Upper lobe of left lung (tissue), 6 donors: Measurements from ENCODE around the gene CRISPLD2. TPM values are rescaled to one million over a fixed set of nuclear protein-coding genes. Genes with fewer than 3 reads are reported as not detected.

Experiments used
- ATAC-seq, 2 donors: fragments of 200-7000 bp; cut with Tn5 transposase; one replicate each; pipeline ENCODE4 v1.9.1; 2022; ENCODE audit warnings: mild to moderate bottlenecking in 2 of 2, moderate library complexity in 2 of 2; ENCODE audit not compliant: low FRiP score in 2 of 2
- DNase-seq, 2 donors: peaks; one replicate each; pipeline ENCODE4 v3.0.0-alpha.2; 2019 to 2020
- H3K27ac ChIP-seq, 4 donors: fragments of 200-600 bp; sonication (generic); one replicate each; pipeline ENCODE4 v1.5.1; 2016 to 2019
- H3K27me3 ChIP-seq, 4 donors: fragments of 200-600 bp; sonication (generic); one replicate each; pipeline ENCODE4 v1.5.1; 2017 to 2019
- H3K36me3 ChIP-seq, 4 donors: fragments of 200-600 bp; sonication (generic); one replicate each; pipeline ENCODE4 v1.5.1; 2016 to 2019
- H3K4me1 ChIP-seq, 4 donors: fragments of 200-600 bp; sonication (generic); one replicate each; pipeline ENCODE4 v1.5.1; 2018 to 2019
- H3K4me3 ChIP-seq, 4 donors: fragments of 200-600 bp; sonication (generic); one replicate each; pipeline ENCODE4 v1.5.1; 2017 to 2019; ENCODE audit warnings: mild to moderate bottlenecking in 2 of 4, moderate library complexity in 1 of 4
- H3K9me3 ChIP-seq, 4 donors: fragments of 200-600 bp; sonication (generic); one replicate each; pipeline ENCODE4 v1.5.1; 2018 to 2019
- CTCF ChIP-seq, 6 experiments: fragments of 450-650 bp in 4 of 6; fragments of 200-600 bp in 2 of 6; sonication (generic) in 2 of 6; IDR thresholded peaks; one replicate each; pipeline ENCODE4 v1.5.1; 2016 to 2019; ENCODE audit warnings: antibody characterized with exemption in 6 of 6
- EP300 ChIP-seq, 4 donors: sonication (generic); formaldehyde crosslinking; IDR thresholded peaks; one replicate each; pipeline ENCODE4 v1.5.1; 2017; ENCODE audit warnings: antibody characterized with exemption in 4 of 4, control low read depth in 2 of 4
- POLR2A ChIP-seq, 4 donors: fragments of 450-650 bp; IDR thresholded peaks; one replicate each; pipeline ENCODE4 v1.5.1; 2016 to 2017; ENCODE audit warnings: antibody characterized with exemption in 4 of 4, mild to moderate bottlenecking in 2 of 4
- POLR2AphosphoS5 ChIP-seq, 2 donors: sonication (generic); formaldehyde crosslinking; IDR thresholded peaks; one replicate each; pipeline ENCODE4 v1.5.1; 2017; ENCODE audit warnings: antibody characterized with exemption in 2 of 2
- WGBS, 2 donors: methylation state at CpG; one replicate each; pipeline ENCODE4 v1.1.5; 2017 to 2018; 5-methylcytosine and 5-hydroxymethylcytosine counted together
- total RNA-seq, 6 donors: library from RNA; depleted of rRNA in 4 of 6; stranded (reverse); fragments of >200 nt in 4 of 6; gene quantifications; one replicate each; pipeline versions ENCODE4 v1.1.0 to v1.2.1, GENCODE V29; 2016 to 2021
- donor health status: DM: no; HTN: no; CAD: no; lungs with moderate emphysema.
- donor health status: DM: no; HTN: yes; CAD: no; lungs with severe emphysema.

Gene CRISPLD2
- total RNA-seq, 6 donors from 2014 or later, result 30.2 to 109 (median 80.8) TPM

GRCh38 chr16:84860383-84860782 is 40.6 kb downstream of the CRISPLD2 start:
- Histone ChIP-seq H3K27ac (no peak overlapping the region), H3K36me3 (peaks cover 0 to 73% (median 3%) of the 10 kb centered on the region in 4 donors), H3K4me3 (no peak overlapping the region), H3K27me3 (no peaks in the 10 kb centered on the region), H3K9me3 (peaks cover 0 to 23% (median 13%) of the 10 kb centered on the region in 4 donors), H3K4me1 (no peaks in the 10 kb centered on the region)
- no peak for DNase-seq
- ATAC-seq, result no peak
- TF ChIP-seq POLR2AphosphoS5 (IDR thresholded peaks at IDR 0.05), result no peak
- TF ChIP-seq POLR2A (IDR thresholded peaks at IDR 0.05), result no peak
- TF ChIP-seq EP300 (IDR thresholded peaks at IDR 0.05), result no peak
- no peak for TF ChIP-seq CTCF (IDR thresholded peaks at IDR 0.05)
- WGBS, 2 donors, result 95% methylated on average over 9 of the region's 9 CpGs

- H3K27me3 ChIP-seq, result no peaks in the 10 kb centered on the region
- no peak for DNase-seq
- no peak overlapping the region for H3K4me3 ChIP-seq
- no peak for TF ChIP-seq POLR2AphosphoS5 (IDR thresholded peaks at IDR 0.05)
- TF ChIP-seq EP300 (IDR thresholded peaks at IDR 0.05), result no peak
- TF ChIP-seq CTCF (IDR thresholded peaks at IDR 0.05), result no peak
- no peak for TF ChIP-seq POLR2A (IDR thresholded peaks at IDR 0.05)
- no peak for ATAC-seq
- WGBS, 2 donors, result 87 to 93% methylated on average over 7 of the region's 7 CpGs
- H3K4me1 ChIP-seq, result no peaks in the 10 kb centered on the region
- H3K36me3 ChIP-seq, result peaks cover 0 to 64% (median 2%) of the 10 kb centered on the region in 4 donors
- H3K9me3 ChIP-seq, result peaks cover 0 to 23% (median 13%) of the 10 kb centered on the region in 4 donors
- H3K27ac ChIP-seq, result no peak overlapping the region
These were observed 41.9 kb downstream of the CRISPLD2 start for GRCh38 chr16:84861671-84862070.

- no peak for DNase-seq
- peak; percentile 13 to 53 for ATAC-seq
- TF ChIP-seq POLR2A (IDR thresholded peaks at IDR 0.05), result no peak
- no peak for TF ChIP-seq CTCF (IDR thresholded peaks at IDR 0.05)
- TF ChIP-seq EP300 (IDR thresholded peaks at IDR 0.05), result no peak
- no peak for TF ChIP-seq POLR2AphosphoS5 (IDR thresholded peaks at IDR 0.05)
- H3K4me3 ChIP-seq, result no peak overlapping the region
- no peaks in the 10 kb centered on the region for H3K4me1 ChIP-seq
- 73 to 75% methylated on average over 8 of the region's 8 CpGs for WGBS, 2 donors
- peaks cover 0 to 23% (median 13%) of the 10 kb centered on the region in 4 donors for H3K9me3 ChIP-seq
- H3K27ac ChIP-seq, result no peak overlapping the region
- H3K27me3 ChIP-seq, result no peaks in the 10 kb centered on the region
- H3K36me3 ChIP-seq, result peaks cover 0 to 65% (median 7%) of the 10 kb centered on the region in 4 donors
These were observed 43.2 kb downstream of the CRISPLD2 start for GRCh38 chr16:84862804-84863480.

GRCh38 chr16:84863481-84863814 is 43.7 kb downstream of the CRISPLD2 start:
- 90 to 96% methylated on average over 8 of the region's 8 CpGs for WGBS, 2 donors
- Histone ChIP-seq H3K4me3 (no peak overlapping the region), H3K36me3 (peaks cover 0 to 65% (median 10%) of the 10 kb centered on the region in 4 donors), H3K9me3 (peaks cover 0 to 23% (median 13%) of the 10 kb centered on the region in 4 donors), H3K27ac (no peak overlapping the region), H3K4me1 (no peaks in the 10 kb centered on the region), H3K27me3 (no peaks in the 10 kb centered on the region)
- TF ChIP-seq EP300 (IDR thresholded peaks at IDR 0.05) (no peak), POLR2A (IDR thresholded peaks at IDR 0.05) (no peak), POLR2AphosphoS5 (IDR thresholded peaks at IDR 0.05) (no peak), CTCF (IDR thresholded peaks at IDR 0.05) (no peak)
- ATAC-seq, result no peak
- DNase-seq, result no peak
